ENCODE results near the gene PTPRR. TPM values are rescaled to one million over a fixed set of nuclear protein-coding genes. Genes with fewer than 3 reads are reported as not detected.

Gene PTPRR
- total and polyA plus RNA-seq, 2 of the 13 experiments (the other 11 are each of a cell fraction or from before 2014, with no cell fraction given) = not detected

- Histone ChIP-seq H2AFZ (ENCODE audit: low read length) (no peak overlapping the region), H3K79me2 (ENCODE audit: insufficient read depth, low read length) (no peaks in the 10 kb centered on the region), H3K27ac (ENCODE audit: extremely low read length, insufficient read depth, low read length) (no peak overlapping the region), H3K36me3 (replicated peaks in 1 of 2; ENCODE audit: control insufficient read depth in 1 of 2, insufficient read depth in 2 of 2, low read length in 2 of 2) (no peaks in the 10 kb centered on the region), H3K9ac (ENCODE audit: insufficient read depth, low read depth, low read length) (no peak overlapping the region), H3K27me3 (ENCODE audit: control insufficient read depth in 1 of 2, insufficient read depth in 2 of 2, low read length in 2 of 2) (no peaks in the 10 kb centered on the region), H3K4me2 (ENCODE audit: low read depth, low read length) (no peak overlapping the region), H3K4me3 (replicated peaks in 1 of 3; ENCODE audit: insufficient read depth in 1 of 3, low read depth in 2 of 3, low read length in 3 of 3) (no peak overlapping the region), H3K4me1 (ENCODE audit: insufficient read depth, low read length) (no peaks in the 10 kb centered on the region), H3K9me3 (ENCODE audit: low read length) (no peaks in the 10 kb centered on the region), H4K20me1 (ENCODE audit: insufficient read depth, low read length) (no peaks in the 10 kb centered on the region)
- intact Hi-C loops (cut with micrococcal nuclease; ENCODE audit: unreplicated experiment) = no loop called here
- FAIRE-seq (no peak), ATAC-seq (no peak), DNase-seq (ENCODE audit: low spot score) (no peak)
- no TSS peak for BruUV-seq (replicated peaks)
- POLR2A ChIA-PET = no interaction called here
- WGBS (ENCODE audit: low lambda C conversion rate) = 6% methylated on average over 1 of the region's 1 CpG
- TF ChIP-seq CCDC6 (CRISPR knock-in tag; IDR thresholded peaks at IDR 0.05) (no peak), RORA (CRISPR knock-in tag; IDR thresholded peaks at IDR 0.05) (no peak), THRA (CRISPR knock-in tag; IDR thresholded peaks at IDR 0.05; ENCODE audit: borderline replicate concordance) (no peak), BCLAF1 (IDR thresholded peaks at IDR 0.05) (no peak), ZMYM4 (CRISPR knock-in tag; IDR thresholded peaks at IDR 0.05) (no peak), RBM22 (optimal IDR thresholded peaks at IDR 0.05; ENCODE audit: low read length) (no peak), POGZ (CRISPR knock-in tag; IDR thresholded peaks at IDR 0.05) (no peak), KAT8 (CRISPR knock-in tag; IDR thresholded peaks at IDR 0.05) (no peak), NFYB (CRISPR knock-in tag; IDR thresholded peaks at IDR 0.05) (no peak), ZFYVE20 (CRISPR knock-in tag; IDR thresholded peaks at IDR 0.05; ENCODE audit: borderline replicate concordance, low read depth) (no peak), ZNF816 (CRISPR knock-in tag; IDR thresholded peaks at IDR 0.05; ENCODE audit: borderline replicate concordance) (no peak), ZNF101 (CRISPR knock-in tag; IDR thresholded peaks at IDR 0.05; ENCODE audit: borderline replicate concordance, low read depth) (no peak), TIGD3 (CRISPR knock-in tag; IDR thresholded peaks at IDR 0.05; ENCODE audit: borderline replicate concordance) (no peak), ZNF558 (CRISPR knock-in tag; IDR thresholded peaks at IDR 0.05; ENCODE audit: borderline replicate concordance) (no peak), SMAD9 (CRISPR knock-in tag; IDR thresholded peaks at IDR 0.05) (no peak)
- in situ Hi-C loops (cut with HindIII; ENCODE audit: extremely low pct_ligation_motif_present, low pct_unique_long_range_greater_than_20kb) = no loop called here
- CTCF ChIA-PET (ENCODE audit: low intra/inter-chr PET ratio, low total read pairs) = no interaction called here
Observed at GRCh38 chr12:70806827-70807226, 113.7 kb downstream of the PTPRR start.

Data from HepG2 (cell line).